OCI-LY1 (cell line): Measurements from ENCODE around the gene IGFALS.

Experiments used
- H2AFZ ChIP-seq: fragments of 200-600 bp; sonication (generic), shearing (Covaris generic); 2 replicates; pipeline ENCODE4 v1.6.0; 2014; ENCODE audit warnings: antibody characterized with exemption, mild to moderate bottlenecking, low read length
- H3F3A ChIP-seq: fragments of 200-600 bp; sonication (generic), shearing (Covaris generic); 2 replicates; pipeline ENCODE4 v1.6.0; 2014; ENCODE audit warnings: mild to moderate bottlenecking, antibody characterized with exemption, low read length, moderate library complexity; ENCODE audit not compliant: insufficient read depth
- H3K27ac ChIP-seq: fragments of 200-600 bp; sonication (generic); 2 replicates; pipeline ENCODE4 v1.5.1; 2014; ENCODE audit warnings: low read length, mixed run types, mild to moderate bottlenecking, low read depth; ENCODE audit not compliant: poor library complexity, severe bottlenecking
- H3K27me3 ChIP-seq: fragments of 200-600 bp; sonication (generic); 2 replicates; pipeline ENCODE4 v1.6.0; 2014; ENCODE audit warnings: antibody characterized with exemption, mild to moderate bottlenecking, low read length, moderate library complexity; ENCODE audit not compliant: insufficient read depth
- H3K36me3 ChIP-seq: fragments of 200-600 bp; sonication (generic); 2 replicates; pipeline ENCODE4 v1.6.1; 2014; ENCODE audit warnings: mild to moderate bottlenecking, antibody characterized with exemption, low read length, moderate library complexity, mixed read lengths; ENCODE audit not compliant: insufficient read depth
- H3K4me1 ChIP-seq: fragments of 200-600 bp; sonication (generic); 2 replicates; pipeline ENCODE4 v1.5.1; 2014; ENCODE audit warnings: mild to moderate bottlenecking, low read length, moderate library complexity; ENCODE audit not compliant: insufficient read depth, severe bottlenecking
- H3K4me2 ChIP-seq: fragments of 200-600 bp; sonication (generic), shearing (Covaris generic); 2 replicates; pipeline ENCODE4 v1.6.1; 2014; ENCODE audit warnings: low read length
- H3K4me3 ChIP-seq: fragments of 200-600 bp; sonication (generic); 2 replicates; pipeline ENCODE4 v1.5.1; 2014; ENCODE audit warnings: low read length, low read depth, mild to moderate bottlenecking, mixed read lengths; ENCODE audit not compliant: poor library complexity, severe bottlenecking
- H3K79me2 ChIP-seq: fragments of 200-600 bp; shearing (Covaris generic); 2 replicates; pipeline ENCODE4 v1.6.1; 2016; ENCODE audit warnings: mixed run types, low read length, mixed read lengths; ENCODE audit not compliant: insufficient read depth
- H3K9ac ChIP-seq: fragments of 200-600 bp; sonication (generic), shearing (Covaris generic); 2 replicates; pipeline ENCODE4 v1.6.1; 2014; ENCODE audit warnings: mild to moderate bottlenecking, low read length, mixed read lengths
- H3K9me2 ChIP-seq: fragments of 200-600 bp; sonication (generic), shearing (Covaris generic); 2 replicates; pipeline ENCODE4 v1.6.1; 2014; ENCODE audit warnings: low read depth, mild to moderate bottlenecking, low read length, mixed read lengths
- H3K9me3 ChIP-seq: fragments of 200-600 bp; shearing (Covaris generic); 2 replicates; pipeline ENCODE4 v1.6.1; 2014; ENCODE audit warnings: low read length, mixed read lengths
- H4K20me1 ChIP-seq: fragments of 200-600 bp; sonication (generic), shearing (Covaris generic); 2 replicates; pipeline ENCODE4 v1.6.0; 2016; ENCODE audit warnings: mild to moderate bottlenecking, low read length; ENCODE audit not compliant: insufficient read depth
- CTCF ChIP-seq: fragments of 200-600 bp; sonication (generic), shearing (Covaris generic); IDR thresholded peaks from 2 replicates; pipeline ENCODE4 v1.5.1; 2017; ENCODE audit warnings: mild to moderate bottlenecking, antibody characterized with exemption, low read length, moderate library complexity, mixed read lengths
- EZH2 ChIP-seq: fragments of 200-600 bp; sonication (generic), shearing (Covaris generic); IDR thresholded peaks from 2 replicates; pipeline ENCODE4 v1.8.0; 2017; ENCODE audit warnings: borderline replicate concordance, mixed run types, mild to moderate bottlenecking, antibody characterized with exemption, low read length, moderate library complexity, mixed read lengths

IGFALS gene

GRCh38 chr16:1770328-1771187 is 22.9 kb downstream of the IGFALS start:
- Histone ChIP-seq H3K36me3 (peaks cover 49% of the 10 kb centered on the region), H3K79me2 (0 out of 2 replicates have a peak, but pooled peaks cover 3% of the 10 kb centered on the region), H3K4me3 (peak overlapping the region; percentile 85), H3F3A (no peaks in the 10 kb centered on the region), H3K9ac (peak overlapping the region; percentile 88), H2AFZ (no peak overlapping the region), H3K9me2 (no peaks in the 10 kb centered on the region), H3K27me3 (no peaks in the 10 kb centered on the region), H3K9me3 (no peaks in the 10 kb centered on the region), H3K27ac (peak overlapping the region; percentile 59), H4K20me1 (no peaks in the 10 kb centered on the region), H3K4me1 (peaks cover 22% of the 10 kb centered on the region), H3K4me2 (peak overlapping the region; percentile 91)
- TF ChIP-seq EZH2 (no peak), CTCF (no peak)

- H2AFZ ChIP-seq: no peak overlapping the region
- H3K9me2 ChIP-seq: no peaks in the 10 kb centered on the region
- H3K79me2 ChIP-seq: 0 out of 2 replicates have a peak, but pooled peaks cover 3% of the 10 kb centered on the region
- peak overlapping the region; percentile 88; the same call in 1 of the 2 replicates for H3K9ac ChIP-seq
- TF ChIP-seq CTCF: no peak
- TF ChIP-seq EZH2: no peak
- H3K27me3 ChIP-seq: no peaks in the 10 kb centered on the region
- no peaks in the 10 kb centered on the region for H3F3A ChIP-seq
- H3K36me3 ChIP-seq: peaks cover 58% of the 10 kb centered on the region
- no peaks in the 10 kb centered on the region for H3K9me3 ChIP-seq
- H4K20me1 ChIP-seq: no peaks in the 10 kb centered on the region
- peak overlapping the region; percentile 85 for H3K4me3 ChIP-seq
- peaks cover 21% of the 10 kb centered on the region for H3K4me1 ChIP-seq
- peak overlapping the region; percentile 91 for H3K4me2 ChIP-seq
- H3K27ac ChIP-seq: peak overlapping the region; percentile 59
Measured at GRCh38 chr16:1769402-1770300, 23.9 kb downstream of the IGFALS start.

GRCh38 chr16:1768767-1769401 is 24.6 kb downstream of the IGFALS start:
- Histone ChIP-seq H3K79me2 (0 out of 2 replicates have a peak, but pooled peaks cover 3% of the 10 kb centered on the region), H3K36me3 (peaks cover 66% of the 10 kb centered on the region), H3K9ac (no peak overlapping the region), H2AFZ (no peak overlapping the region), H3K9me3 (no peaks in the 10 kb centered on the region), H3K4me1 (peaks cover 14% of the 10 kb centered on the region), H3K4me3 (no peak overlapping the region), H4K20me1 (no peaks in the 10 kb centered on the region), H3K27ac (no peak overlapping the region), H3K4me2 (no peak overlapping the region), H3K27me3 (no peaks in the 10 kb centered on the region), H3K9me2 (no peaks in the 10 kb centered on the region), H3F3A (no peaks in the 10 kb centered on the region)
- TF ChIP-seq EZH2 (no peak), CTCF (no peak)
